Right cardiac atrium (tissue), 5 donors: ENCODE data around the gene ITCH. TPM values are rescaled to one million over a fixed set of nuclear protein-coding genes. Genes with fewer than 3 reads are reported as not detected.
"Not testable (repeated sequence)": the region's sequence is repeated elsewhere in the genome, so short reads cannot be mapped to it uniquely, and the experiment has no call there.

Experiments used
- ATAC-seq, 2 donors: fragments of 200-7000 bp; cut with Tn5 transposase; one replicate each; pipeline versions ENCODE4 v1.8.0 to v1.9.1; 2020; ENCODE audit warnings: moderate library complexity in 2 of 2, mild to moderate bottlenecking in 1 of 2
- DNase-seq, 3 donors: peaks; one replicate each; pipeline ENCODE4 v3.0.0-alpha.2; 2020
- H3K27ac ChIP-seq: one replicate; pipeline ENCODE4 v1.5.1; 2013; ENCODE audit warnings: mild to moderate bottlenecking, low read length, control low read depth, moderate library complexity
- H3K27me3 ChIP-seq: one replicate; pipeline ENCODE4 v1.6.1; 2013; ENCODE audit not compliant: control insufficient read depth, insufficient read depth
- H3K4me1 ChIP-seq: one replicate; pipeline ENCODE4 v1.6.1; 2013; ENCODE audit warnings: low read length; ENCODE audit not compliant: control insufficient read depth, insufficient read depth
- H3K4me3 ChIP-seq: one replicate; pipeline ENCODE4 v1.5.1; 2013; ENCODE audit warnings: low read length, control low read depth
- H3K9me3 ChIP-seq: one replicate; pipeline ENCODE4 v1.6.1; 2013; ENCODE audit warnings: low read length; ENCODE audit not compliant: control insufficient read depth
- WGBS: extraction: QIAGEN DNeasy Blood & Tissue Kit; methylation state at CpG from one replicate; pipeline ENCODE4 v1.1.7; 2013; 5-methylcytosine and 5-hydroxymethylcytosine counted together
- intact Hi-C, 4 donors: fragments of 100-400 bp; cut with DNase I; formaldehyde crosslinking; loops; one replicate each; pipeline versions ENCODE4 v1.11.0 to v1.14.0; 2022 to 2023
- polyA plus RNA-seq: library from polyadenylated mRNA; stranded (reverse); fragments of 200-250 nt; gene quantifications from one replicate; pipeline ENCODE4 v1.2.3, GENCODE V29; 2013
- total RNA-seq, 4 donors: library from RNA; stranded (reverse); fragmentation: NEBNext Ultra II Directional; extraction: Animal tissue kit (Norgen Biotek cat#: 25700); gene quantifications; one replicate each; pipeline ENCODE4 v1.2.1, GENCODE V29; 2021
- donor health status: healthy with polysubstance abuse.
- donor health status: DM: no; HTN: yes; CAD: no.
- donor health status: DM: no; HTN: no; CAD: no.
- donor health status: DM: no; HTN: yes; CAD: no; lungs with severe emphysema.
- donor health status: DM: yes; HTN: yes; CAD: no.

Gene ITCH
- total and polyA plus RNA-seq, 5 donors = 9.7 to 54.9 (median 48.6) TPM

- Histone ChIP-seq H3K27ac (no peak overlapping the region), H3K27me3 (no peaks in the 10 kb centered on the region), H3K9me3 (no peaks in the 10 kb centered on the region), H3K4me1 (no peaks in the 10 kb centered on the region), H3K4me3 (no peak overlapping the region)
- DNase-seq (no peak), ATAC-seq (no peak)
- 87% methylated on average over 5 of the region's 5 CpGs for WGBS
- intact Hi-C loops = no loop called here
Measured at GRCh38 chr20:34344238-34344637, 18.8 kb upstream of the ITCH start.

GRCh38 chr20:34345402-34345736, 17.7 kb upstream of the ITCH start:
- no peaks in the 10 kb centered on the region for H3K4me1 ChIP-seq
- no peak for ATAC-seq
- H3K4me3 ChIP-seq = no peak overlapping the region
- H3K27me3 ChIP-seq = no peaks in the 10 kb centered on the region
- DNase-seq = no peak
- intact Hi-C loops = no loop called here
- H3K9me3 ChIP-seq = no peaks in the 10 kb centered on the region
- no peak overlapping the region for H3K27ac ChIP-seq
- 91% methylated on average over 6 of the region's 6 CpGs for WGBS

GRCh38 chr20:34345839-34346532, 17.1 kb upstream of the ITCH start:
- H3K27ac ChIP-seq, intact Hi-C loops, H3K4me3 ChIP-seq, DNase-seq, H3K27me3 ChIP-seq, H3K9me3 ChIP-seq, H3K4me1 ChIP-seq, ATAC-seq: not testable (repeated sequence)
- WGBS = 85% methylated on average over 10 of the region's 10 CpGs

- H3K9me3 ChIP-seq, H3K27ac ChIP-seq, ATAC-seq, H3K4me3 ChIP-seq, H3K27me3 ChIP-seq, H3K4me1 ChIP-seq, DNase-seq, intact Hi-C loops: not testable (repeated sequence)
- 93% methylated on average over 9 of the region's 9 CpGs for WGBS
Measured at GRCh38 chr20:34346533-34346865, 16.6 kb upstream of the ITCH start.

GRCh38 chr20:34347571-34347970, 15.5 kb upstream of the ITCH start:
- Histone ChIP-seq H3K27me3 (no peaks in the 10 kb centered on the region), H3K4me1 (no peaks in the 10 kb centered on the region), H3K4me3 (no peak overlapping the region), H3K27ac (no peak overlapping the region), H3K9me3 (no peaks in the 10 kb centered on the region)
- intact Hi-C loops = no loop called here
- 88% methylated on average over 4 of the region's 4 CpGs for WGBS
- ATAC-seq (no peak), DNase-seq (no peak)

- no peak overlapping the region for H3K4me3 ChIP-seq
- no peaks in the 10 kb centered on the region for H3K4me1 ChIP-seq
- H3K9me3 ChIP-seq = no peaks in the 10 kb centered on the region
- intact Hi-C loops = no loop called here
- H3K27ac ChIP-seq = no peak overlapping the region
- H3K27me3 ChIP-seq = no peaks in the 10 kb centered on the region
- no peak for ATAC-seq
- 49% methylated on average over 3 of the region's 3 CpGs for WGBS
- no peak for DNase-seq
Measured at GRCh38 chr20:34350095-34350494, 13.0 kb upstream of the ITCH start.

GRCh38 chr20:34353467-34353866, 9.6 kb upstream of the ITCH start:
- H3K27ac ChIP-seq, H3K27me3 ChIP-seq, H3K4me3 ChIP-seq, intact Hi-C loops, H3K4me1 ChIP-seq, DNase-seq, H3K9me3 ChIP-seq, ATAC-seq: not testable (repeated sequence)
- 95% methylated on average over 6 of the region's 6 CpGs for WGBS

- no peak for ATAC-seq
- no peaks in the 10 kb centered on the region for H3K4me1 ChIP-seq
- no peaks in the 10 kb centered on the region for H3K9me3 ChIP-seq
- WGBS = 75% methylated on average over 2 of the region's 2 CpGs
- H3K4me3 ChIP-seq = no peak overlapping the region
- no peaks in the 10 kb centered on the region for H3K27me3 ChIP-seq
- intact Hi-C loops = no loop called here
- no peak for DNase-seq
- no peak overlapping the region for H3K27ac ChIP-seq
Measured at GRCh38 chr20:34355427-34355826, 7.6 kb upstream of the ITCH start.

GRCh38 chr20:34359729-34360128, 3.3 kb upstream of the ITCH start:
- DNase-seq, H3K4me3 ChIP-seq, H3K4me1 ChIP-seq, ATAC-seq, H3K27ac ChIP-seq, intact Hi-C loops, H3K27me3 ChIP-seq, H3K9me3 ChIP-seq: not testable (repeated sequence)
- 97% methylated on average over 9 of the region's 9 CpGs for WGBS

- peak overlapping the region; percentile 85 for H3K4me3 ChIP-seq
- peaks cover 7% of the 10 kb centered on the region for H3K4me1 ChIP-seq
- 63% methylated on average over 8 of the region's 8 CpGs for WGBS
- no peaks in the 10 kb centered on the region for H3K27me3 ChIP-seq
- H3K27ac ChIP-seq = no peak overlapping the region
- DNase-seq = no peak
- intact Hi-C loops = no loop called here
- no peak for ATAC-seq
- H3K9me3 ChIP-seq = no peaks in the 10 kb centered on the region
Measured at GRCh38 chr20:34362502-34363061, 491 bp upstream of the ITCH start.

GRCh38 chr20:34363465-34364222, 571 bp downstream of the ITCH start:
- H3K9me3 ChIP-seq = no peaks in the 10 kb centered on the region
- H3K27ac ChIP-seq = peak overlapping the region; percentile 96
- peak overlapping the region; percentile 85 for H3K4me3 ChIP-seq
- intact Hi-C loops = no loop called here
- H3K27me3 ChIP-seq = no peaks in the 10 kb centered on the region
- ATAC-seq (peak; percentile 78 to 87), DNase-seq (peak in 2 of 3 donors; percentile 48 to 61)
- peaks cover 7% of the 10 kb centered on the region for H3K4me1 ChIP-seq
- 1% methylated on average over 70 of the region's 70 CpGs for WGBS
